ENCODE data around the gene SPTB.

DNA sequence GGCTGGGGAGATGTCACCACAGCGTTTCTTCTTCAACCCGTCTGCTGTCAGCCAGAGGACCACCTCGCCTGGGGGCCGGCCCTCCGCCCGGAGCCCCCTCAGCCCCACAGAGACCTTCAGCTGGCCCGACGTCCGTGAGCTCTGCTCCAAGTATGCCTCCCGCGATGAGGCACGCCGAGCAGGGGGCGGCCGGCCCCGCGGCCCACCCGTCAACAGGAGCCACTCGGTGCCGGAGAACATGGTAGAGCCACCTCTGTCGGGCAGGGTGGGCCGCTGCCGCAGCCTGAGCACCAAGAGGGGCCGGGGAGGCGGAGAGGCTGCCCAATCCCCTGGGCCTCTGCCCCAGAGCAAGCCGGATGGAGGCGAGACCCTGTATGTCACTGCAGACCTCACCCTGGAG is 136.6 kb downstream of the SPTB start:
- TF ChIP-seq EZH2phosphoT487 (conservative IDR thresholded peaks at IDR 0.05; ENCODE audit: low read length): no peak
- TF ChIP-seq, protein P1, sequence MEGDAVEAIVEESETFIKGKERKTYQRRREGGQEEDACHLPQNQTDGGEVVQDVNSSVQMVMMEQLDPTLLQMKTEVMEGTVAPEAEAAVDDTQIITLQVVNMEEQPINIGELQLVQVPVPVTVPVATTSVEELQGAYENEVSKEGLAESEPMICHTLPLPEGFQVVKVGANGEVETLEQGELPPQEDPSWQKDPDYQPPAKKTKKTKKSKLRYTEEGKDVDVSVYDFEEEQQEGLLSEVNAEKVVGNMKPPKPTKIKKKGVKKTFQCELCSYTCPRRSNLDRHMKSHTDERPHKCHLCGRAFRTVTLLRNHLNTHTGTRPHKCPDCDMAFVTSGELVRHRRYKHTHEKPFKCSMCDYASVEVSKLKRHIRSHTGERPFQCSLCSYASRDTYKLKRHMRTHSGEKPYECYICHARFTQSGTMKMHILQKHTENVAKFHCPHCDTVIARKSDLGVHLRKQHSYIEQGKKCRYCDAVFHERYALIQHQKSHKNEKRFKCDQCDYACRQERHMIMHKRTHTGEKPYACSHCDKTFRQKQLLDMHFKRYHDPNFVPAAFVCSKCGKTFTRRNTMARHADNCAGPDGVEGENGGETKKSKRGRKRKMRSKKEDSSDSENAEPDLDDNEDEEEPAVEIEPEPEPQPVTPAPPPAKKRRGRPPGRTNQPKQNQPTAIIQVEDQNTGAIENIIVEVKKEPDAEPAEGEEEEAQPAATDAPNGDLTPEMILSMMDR (IDR thresholded peaks at IDR 0.05; ENCODE audit: insufficient read depth, low read length, poor library complexity, severe bottlenecking): no peak

All from SU-DHL-6 (cell line).